ENCODE data around the gene TRAF4.
"Not testable (repeated sequence)": the region's sequence is repeated elsewhere in the genome, so short reads cannot be mapped to it uniquely, and the experiment has no call there.

The TRAF4 gene

DNA sequence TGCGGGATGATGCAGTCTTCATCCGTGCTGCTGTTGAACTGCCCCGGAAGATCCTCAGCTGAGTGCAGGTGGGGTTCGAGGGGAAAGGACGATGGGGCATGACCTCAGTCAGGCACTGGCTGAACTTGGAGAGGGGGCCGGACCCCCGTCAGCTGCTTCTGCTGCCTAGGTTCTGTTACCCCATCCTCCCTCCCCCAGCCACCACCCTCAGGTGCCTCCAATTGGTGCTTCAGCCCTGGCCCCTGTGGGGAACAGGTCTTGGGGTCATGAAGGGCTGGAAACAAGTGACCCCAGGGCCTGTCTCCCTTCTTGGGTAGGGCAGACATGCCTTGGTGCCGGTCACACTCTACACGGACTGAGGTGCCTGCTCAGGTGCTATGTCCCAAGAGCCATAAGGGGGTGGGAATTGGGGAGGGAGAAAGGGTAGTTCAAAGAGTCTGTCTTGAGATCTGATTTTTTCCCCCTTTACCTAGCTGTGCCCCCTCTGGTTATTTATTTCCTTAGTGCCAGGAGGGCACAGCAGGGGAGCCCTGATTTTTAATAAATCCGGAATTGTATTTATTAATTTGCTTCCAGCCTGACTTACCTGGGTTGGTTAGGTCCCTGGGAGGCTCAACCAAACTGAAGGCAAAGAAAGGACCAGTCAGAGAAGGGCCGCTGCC lies 5.8 kb downstream of the TRAF4 start:
- no peak for DNase-seq

DNA sequence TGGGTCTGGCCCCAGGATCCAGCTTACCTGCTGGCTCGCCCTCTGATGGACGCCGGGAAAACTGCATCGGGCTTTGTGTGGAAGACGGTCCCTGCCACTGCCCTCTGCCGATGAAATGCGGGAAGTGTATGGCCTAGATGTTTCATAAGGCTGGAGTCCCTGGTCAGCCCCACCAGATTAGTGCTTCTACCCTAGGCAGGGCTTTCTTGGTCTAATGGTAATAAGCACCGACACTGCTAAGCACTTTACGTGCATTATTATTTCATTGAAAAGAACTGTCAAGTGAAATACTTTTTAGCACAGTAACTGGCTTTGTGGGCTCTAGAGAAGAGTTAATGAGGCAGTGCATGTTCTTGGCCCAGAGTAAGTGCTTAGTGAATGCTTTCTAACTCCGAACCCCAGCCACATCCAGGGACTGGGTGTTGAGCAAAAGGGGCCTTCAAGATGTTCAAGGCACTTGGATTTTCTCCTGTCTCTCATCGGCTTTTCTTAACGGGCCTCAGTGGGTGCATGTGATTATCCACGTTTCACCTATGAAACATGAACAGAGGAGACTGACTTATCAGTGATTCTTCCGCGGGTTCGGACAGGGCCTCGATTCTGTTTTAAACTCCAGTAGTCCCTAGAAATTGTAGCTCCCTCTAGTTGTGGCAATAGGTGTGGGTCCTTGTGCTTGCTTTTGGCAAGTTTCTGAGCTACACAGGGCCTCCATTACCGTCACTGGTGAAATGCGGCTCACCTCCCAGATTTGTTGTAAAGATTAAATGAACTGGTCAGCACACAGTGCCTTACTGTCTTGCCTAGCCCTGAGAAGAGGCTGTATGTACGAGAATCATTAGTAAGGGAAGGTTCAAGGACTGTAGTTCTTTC lies 6.6 kb downstream of the TRAF4 start:
- DNase-seq, result peak; percentile 94 to 95

DNA sequence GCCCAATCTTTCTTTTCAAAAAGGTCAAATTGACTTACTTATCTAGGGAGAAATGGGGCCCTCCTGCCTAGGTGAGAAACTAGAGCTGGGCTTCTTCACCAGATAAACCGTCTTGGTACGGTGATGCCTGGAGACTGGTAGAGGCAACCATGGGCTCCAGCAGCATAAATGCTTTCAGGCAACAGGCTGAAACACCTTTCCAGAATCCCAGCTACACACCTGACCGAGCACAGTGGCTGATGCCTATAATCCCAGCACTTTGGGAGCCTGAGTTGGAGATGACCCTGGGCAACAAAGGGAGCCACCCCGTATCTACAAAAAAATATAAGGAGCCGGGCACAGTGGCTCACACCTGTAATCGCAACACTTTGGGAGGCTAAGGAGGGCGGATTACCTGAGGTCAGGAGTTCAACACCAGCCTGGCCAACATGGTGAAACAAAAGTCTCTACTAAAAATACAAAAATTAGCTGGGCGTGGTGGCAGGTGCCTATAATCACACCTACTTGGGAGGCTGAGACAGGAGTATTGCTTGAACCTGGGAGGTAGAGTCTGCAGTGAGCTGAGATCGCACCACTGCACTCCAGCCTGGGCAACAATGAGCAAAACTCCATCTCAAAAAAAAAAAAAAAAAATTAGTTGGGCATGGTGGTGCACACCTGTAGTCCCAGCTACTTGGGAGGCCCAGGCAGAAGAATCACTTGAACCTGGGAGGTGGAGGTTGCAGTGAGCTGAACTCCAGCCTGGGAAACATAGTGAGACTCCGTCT lies 8.0 kb downstream of the TRAF4 start:
- DNase-seq, result no peak

DNA sequence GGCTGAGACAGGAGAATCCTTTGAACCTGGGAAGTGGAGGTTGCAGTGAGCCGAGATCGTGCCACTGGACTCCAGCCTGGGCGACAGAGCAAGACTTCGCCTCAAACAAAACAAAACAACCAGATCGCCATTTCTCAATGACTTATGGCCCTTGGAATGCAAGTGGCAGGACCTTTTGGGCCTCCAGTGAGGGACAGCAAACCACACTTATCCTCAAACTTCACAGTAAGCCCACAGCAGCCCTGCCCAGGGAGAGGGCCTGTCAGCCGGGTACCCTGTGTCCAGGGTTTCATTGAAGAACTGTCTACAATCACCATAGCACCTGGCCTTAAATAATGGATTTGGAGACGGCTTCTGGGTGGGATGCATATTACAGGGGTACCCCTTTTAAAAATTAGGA lies 11.7 kb downstream of the TRAF4 start:
- no peak for DNase-seq

DNA sequence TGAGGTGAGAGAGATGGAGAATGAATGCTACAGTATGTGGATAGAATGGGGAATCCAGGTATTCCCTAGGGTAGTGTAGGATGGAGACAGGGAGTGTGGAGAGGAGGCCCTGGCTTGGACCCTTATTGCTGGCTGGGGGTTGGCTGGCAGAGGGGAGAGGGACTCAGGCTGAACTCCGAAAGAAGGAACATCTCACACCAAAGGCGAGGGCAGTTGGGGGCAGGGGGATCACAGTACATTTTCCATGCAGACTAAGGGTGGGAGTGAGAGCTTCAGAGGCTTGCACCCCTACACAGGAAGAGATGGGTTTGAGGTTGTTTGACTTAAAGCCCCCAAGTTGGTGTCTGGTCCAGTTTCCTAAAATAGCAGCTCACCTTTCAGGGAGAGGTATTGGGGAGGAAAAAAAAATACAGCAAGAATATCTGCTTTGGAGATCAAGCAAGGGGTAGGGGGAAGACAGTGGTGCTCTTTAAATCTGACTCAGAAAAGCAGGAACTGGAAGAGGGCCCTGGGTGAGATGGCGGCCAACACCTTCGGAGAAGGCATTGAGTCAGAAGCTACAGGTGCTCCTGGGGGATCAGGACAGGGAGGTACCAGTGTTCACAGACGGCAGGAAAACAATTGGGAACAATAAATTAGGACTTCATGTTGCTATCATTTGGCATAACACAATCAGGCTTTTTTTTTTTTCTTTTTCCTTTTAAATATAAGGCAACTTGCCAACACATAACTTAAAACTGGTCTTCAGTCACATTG lies 12.4 kb downstream of the TRAF4 start:
- DNase-seq, result no peak

DNA sequence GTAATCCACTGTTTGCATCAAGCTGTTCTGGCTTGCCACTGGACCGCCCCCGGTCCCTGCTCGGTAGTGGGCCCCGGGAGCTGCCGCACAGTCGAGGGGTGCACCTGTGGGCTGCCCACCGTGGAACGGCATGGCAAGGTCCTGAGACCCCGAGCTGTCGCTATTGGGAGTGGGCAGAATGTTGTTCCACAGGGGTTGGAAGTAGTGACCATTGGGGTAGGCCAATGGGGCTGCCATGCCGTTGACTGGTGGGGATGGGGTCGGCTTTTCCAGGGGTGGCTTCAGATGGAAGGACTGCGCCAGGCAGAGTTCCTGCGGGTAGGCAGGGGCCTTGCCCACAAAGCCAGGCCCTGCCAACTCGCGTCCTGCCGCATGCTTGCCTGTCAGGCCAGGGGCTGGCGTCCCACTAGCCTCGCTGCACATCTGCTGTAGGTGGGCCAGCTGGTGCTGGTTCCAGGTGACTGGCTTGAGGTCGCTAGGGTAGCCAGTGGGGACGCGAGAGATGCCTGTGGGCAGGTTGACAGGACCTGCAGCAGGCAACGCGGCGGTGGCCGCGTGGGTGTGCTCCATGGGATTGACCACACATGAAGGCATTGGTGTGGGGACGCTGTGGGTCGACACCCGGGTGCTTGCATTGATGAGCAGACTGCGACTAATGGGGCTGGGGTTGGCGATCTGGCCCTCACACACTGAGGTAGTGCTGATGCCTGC lies 14.8 kb downstream of the TRAF4 start:
- no peak for DNase-seq

DNA sequence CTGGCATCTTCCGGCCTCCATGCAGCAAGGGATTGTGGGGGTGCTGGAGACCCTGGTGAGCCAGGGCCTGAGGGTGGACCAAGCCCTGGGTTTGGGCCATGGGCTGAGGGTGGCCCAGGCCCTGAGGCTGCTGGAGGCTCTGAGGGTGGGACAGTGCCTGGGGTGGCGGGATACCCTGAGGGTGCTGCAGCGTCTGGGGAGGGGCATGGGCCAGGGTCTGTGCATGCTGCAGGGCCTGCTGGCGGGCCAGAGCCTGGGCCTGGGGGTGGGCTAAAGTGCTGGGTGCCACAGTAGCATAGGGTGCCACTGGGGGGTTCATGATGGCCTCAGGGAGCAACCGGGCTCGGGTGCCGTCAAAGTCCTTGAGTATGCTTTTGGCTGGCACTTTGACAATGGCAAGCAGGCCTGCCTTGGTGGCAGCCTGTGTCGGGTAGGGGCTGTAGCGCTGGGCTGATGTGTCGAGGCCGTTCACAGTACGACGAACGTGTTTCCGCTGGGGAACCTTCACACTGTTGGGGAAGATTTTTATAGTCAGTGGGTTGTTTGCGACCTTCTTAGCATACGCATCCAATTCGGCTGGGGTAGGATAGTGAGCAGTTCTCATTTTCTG lies 15.6 kb downstream of the TRAF4 start:
- no peak for DNase-seq

DNA sequence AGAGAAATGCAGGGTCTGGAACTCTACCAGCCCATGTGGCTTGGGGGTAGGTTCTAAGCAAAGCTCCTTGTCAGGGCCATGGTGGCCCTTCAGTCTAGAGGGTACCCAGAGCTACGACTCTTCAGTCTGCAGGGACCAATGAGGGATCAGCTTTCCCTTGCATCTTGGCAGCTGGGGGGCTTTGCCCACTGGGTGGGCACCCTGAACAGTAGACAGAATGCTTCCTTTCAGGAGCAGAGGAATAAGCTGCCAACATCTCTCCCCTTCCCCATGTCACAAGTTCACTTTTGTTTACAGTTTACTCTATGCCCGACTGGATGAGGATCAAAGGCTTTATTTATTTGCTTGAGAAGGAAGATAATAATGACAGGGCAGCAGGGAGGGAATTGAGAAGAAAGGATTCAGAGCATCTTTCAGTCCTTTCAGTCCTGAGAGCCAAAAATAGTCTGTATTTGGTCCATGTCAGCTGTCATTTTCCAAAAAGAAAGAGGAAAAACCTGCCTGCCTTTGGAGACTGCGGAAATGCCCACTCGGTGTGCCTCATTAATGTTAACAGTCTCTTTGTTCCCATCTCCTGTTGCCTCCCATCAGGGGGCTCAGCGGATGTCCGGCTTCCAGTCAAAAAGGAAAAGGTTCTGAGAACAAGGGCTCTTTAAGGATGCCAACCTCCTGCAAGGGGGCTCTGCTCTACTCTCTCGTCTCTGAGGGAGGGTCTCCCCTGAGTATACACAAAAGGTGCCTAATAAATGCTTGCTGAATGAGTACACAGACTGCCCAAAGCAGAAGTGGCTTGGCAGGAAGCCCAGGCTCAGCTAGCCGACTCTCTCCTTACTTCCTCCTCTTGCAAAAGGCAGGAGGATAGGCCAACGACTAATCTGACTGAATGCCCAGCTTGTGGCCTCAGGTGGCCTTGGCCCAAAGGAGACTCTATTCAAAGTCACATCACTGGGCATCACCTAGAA lies 17.1 kb downstream of the TRAF4 start:
- DNase-seq, result no peak

DNA sequence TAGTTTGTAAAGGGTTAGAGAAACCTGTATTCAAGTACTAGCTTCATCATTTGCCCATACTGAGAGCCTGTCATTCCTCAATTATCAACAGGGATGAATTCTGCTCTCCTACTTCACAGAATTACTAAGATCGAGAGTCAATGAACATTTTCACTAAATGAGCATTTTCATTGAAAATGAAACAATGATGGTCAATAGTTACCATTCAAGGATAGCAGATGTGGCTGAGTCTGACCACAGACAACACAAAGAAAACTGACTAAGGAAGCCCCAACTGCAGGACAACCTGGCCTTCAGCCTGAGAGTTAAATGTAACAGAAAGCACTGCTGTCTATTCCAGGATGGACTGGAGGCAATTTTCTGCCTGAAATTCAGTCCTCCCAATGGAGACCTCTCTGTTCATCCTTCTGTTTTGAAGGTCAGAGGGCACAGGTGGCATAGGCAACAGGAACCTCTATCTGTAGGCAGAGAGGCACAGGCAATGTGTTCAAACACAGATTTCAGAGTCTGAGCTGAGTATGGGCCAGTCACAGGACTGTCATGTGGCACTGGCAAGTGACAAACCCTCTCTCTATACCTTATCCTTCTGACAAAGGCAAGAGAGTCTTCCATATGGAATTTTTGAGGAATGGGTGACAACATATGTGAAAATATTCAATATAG lies 19.5 kb downstream of the TRAF4 start:
- DNase-seq, result peak in 1 of 2 experiments; percentile 34

DNA sequence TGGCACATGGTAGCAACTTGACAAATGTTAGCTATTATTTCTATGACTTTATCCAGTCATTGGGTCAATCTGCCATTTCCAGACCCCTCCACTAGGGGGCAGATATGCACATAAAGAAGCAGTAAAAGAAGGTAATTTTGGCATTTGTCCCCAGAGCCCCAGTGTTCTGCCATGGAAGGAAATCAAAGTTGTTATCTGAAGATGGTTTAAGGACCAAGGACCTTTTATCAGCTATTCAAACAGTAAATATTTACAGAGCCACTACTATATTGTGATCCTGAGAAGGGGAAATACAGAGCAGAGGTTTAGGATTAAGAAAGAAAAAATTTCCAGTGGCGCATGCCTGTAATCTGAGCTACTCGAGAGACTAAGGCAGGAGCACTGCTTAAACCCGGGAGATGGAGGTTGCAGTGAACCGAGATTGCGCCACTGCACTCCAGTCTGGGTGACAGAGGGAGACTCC lies 20.0 kb downstream of the TRAF4 start:
- peak; percentile 83 to 86 for DNase-seq

DNA sequence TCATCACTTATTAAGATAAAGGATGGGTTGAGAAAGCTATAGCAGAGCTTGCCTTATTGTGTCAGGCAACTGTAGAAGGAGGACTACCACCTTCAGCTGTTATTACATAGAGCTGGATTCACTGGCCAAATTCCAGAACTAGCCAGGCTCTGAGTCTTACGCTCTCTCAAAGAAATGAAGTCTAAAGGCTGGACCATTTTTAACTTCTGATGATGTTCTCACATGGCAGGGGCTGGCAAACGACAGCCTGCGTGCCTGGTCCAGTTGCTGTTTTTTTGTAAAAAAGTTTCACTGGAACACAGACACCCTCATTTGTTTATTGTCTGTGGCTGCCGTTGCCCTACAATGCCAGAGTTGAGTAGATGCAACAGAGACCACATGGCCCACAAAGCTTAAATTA lies 21.2 kb downstream of the TRAF4 start:
- no peak for DNase-seq

DNA sequence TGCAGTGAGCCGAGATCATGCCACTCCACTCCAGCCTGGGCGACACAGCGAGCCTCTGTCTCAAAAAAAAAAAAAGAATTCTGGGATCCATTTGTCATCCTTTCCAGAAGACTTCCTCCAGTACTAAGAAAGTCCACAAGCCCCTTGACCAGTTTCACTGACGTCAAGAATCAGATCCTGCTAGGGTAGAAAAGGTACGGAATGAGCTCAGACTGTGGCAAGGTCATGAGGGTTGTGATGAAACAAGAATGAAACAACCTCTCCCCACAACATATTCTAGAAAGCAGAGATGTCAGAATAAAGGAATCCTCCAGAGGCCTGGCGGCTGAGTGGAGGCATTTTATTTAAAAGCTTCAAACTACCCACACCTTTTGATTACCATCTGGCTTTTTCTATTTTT lies 29.9 kb downstream of the TRAF4 start:
- no peak for DNase-seq

DNA sequence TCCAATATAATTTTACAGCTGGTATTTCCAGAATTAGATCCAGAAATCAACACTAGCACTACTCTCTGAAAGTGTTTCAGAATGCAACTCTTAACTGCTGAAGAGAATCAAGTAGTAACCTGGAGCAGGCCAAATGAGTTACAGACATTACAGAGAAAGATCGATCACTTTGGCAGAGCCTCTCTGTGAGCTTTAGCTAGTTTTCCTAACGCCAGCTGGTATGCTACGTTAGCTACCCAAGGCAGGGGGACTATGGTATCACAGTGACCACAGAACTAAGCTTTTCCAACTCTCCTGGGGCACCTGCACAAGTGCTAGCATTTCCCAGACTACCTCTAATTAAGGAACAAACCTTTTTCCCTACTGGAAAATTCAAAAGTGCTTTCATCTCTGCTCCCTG lies 30.4 kb downstream of the TRAF4 start:
- no peak for DNase-seq

DNA sequence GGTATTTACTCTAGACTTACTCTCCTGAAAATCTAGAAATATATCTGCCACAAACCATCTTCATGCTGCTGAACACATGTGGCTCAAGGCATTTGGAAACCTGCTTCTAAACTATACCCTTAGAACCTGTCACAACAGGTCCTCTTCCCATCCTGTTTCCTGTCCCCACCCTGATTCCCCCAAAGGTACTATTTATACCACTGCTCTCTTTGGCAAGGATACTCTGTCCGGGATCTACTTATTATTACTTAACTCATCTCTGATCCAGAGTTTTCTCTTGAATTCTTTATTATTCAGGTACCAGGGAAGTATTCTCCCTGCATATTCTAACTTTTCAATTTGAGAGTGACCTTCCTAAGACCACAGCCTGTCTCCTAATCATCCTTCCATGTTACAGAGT lies 33.4 kb downstream of the TRAF4 start:
- DNase-seq, result no peak

DNA sequence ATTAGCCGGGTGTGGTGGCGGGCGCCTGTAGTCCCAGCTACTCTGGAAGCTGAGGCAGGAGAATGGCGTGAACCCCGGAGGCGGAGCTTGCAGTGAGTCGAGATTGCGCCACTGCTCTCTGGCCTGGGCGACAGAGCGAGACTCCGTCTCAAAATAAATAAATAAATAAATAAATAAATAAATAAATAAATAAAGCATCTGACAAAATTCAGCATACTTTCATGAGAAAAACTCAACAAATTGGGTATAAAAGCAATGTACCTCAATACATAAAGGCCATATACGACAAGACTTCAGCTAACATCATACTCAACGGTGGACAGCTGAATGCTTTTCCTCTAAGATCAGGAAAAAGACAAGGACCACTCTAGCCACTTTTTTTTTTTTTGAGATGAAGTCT lies 35.8 kb downstream of the TRAF4 start:
- not testable (repeated sequence) for DNase-seq

DNA sequence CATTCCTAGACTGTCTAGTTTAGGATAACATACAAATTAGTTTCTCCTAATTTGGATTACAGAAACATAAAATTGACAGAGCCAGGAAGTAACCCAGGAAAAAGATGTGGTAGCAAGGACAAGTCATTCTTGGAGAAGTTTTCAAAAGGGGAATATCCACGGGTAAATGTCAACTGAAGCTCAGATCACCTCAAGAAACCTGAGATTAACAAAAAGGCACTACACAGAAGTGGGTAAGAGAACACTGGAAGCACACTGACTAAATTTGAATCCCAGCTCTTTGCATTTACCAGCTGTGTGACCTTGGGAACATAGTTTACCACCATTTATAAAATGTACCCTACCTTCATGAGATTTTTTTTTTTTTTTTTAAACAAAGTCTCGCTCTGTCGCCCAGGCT lies 39.4 kb downstream of the TRAF4 start:
- DNase-seq, result no peak

DNA sequence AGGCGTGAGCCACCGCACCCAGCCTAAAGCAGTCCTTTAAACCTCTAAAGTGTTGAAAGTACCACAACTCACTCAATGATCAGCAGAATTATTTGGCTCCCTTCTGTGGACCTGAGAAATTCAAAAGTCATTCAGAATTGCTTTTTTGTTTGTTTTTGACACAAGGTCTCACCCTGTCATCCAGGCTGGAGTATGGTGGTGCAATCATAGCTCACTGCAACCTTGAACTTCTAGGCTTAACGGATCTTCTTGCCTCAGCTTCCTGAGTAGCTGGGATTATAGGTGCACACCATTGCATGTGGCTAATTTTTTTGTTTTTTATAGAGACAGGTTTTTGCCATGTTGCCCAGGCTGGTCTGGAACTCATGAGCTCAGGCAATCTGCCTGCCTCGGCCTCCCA lies 44.3 kb downstream of the TRAF4 start:
- DNase-seq, result no peak

DNA sequence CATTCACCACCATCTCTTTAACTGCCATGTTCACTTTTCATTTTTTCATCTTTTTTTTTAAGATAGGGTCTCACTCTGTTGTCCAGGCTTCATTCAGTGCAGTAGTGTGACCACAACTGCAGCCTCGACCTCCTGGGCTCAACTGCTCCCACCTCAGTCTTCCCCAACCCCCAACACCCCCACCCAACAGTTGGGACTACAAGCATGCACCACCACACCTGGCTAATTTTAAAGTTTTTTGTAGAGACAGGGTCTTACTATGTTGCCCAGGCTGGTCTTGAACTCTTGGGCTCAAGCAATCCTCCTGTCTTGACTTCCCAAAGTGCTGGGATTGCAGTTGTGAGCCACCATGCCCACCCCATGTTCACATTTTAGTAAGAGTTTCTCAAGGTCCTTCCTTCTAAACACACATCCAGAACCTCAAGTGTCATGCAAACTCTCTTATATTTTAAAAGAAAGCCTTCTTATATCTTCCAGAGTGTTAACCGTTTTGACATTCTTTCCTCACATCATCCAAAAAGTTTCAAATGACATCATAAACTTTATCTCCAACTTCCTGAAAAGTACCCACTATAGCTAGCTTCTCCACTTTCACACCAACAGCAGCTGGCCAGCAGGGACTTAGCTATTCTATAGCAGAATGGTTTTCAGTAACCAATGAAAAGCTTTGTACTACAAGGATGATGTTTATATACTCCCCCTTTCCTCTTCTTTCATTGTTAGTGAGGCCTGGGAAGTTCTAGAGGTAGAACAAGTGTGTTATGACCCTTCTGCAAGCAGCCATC lies 49.3 kb downstream of the TRAF4 start:
- no peak for DNase-seq

DNA sequence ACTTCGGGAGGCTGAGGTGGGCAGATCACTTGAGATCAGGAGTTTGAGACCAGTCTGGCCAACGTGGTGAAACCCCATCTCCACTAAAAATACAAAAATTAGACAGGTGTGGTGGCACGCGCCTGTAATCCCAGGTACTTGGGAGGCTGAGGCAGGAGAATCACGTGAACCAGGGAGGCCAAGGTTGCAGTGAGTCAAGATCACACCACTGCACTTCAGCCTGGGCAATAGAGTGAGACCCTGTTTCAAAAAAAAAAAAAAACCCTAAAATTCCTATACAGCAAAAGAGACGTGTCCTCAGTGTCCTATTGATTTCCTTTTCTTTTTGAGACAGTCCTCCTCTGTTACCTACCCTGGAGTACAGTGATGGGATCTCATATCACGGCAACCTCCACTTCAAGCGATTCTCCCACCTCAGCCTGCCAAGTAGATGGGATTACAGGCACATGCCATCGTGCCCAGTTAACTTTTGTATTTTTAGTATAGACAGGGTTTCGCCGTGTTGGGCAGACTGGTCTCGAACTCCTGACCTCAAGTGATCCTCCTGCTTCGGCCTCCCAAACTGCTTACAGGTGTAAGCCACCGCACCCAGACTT lies 51.1 kb downstream of the TRAF4 start:
- not testable (repeated sequence) for DNase-seq

All from activated T-cell treated with anti-CD3 and anti-CD28 coated beads, Interleukin-2, amount 50 U/mL, for 48 hours (primary cell).